Measurements from ENCODE around the gene RBL1. TPM values are rescaled to one million over a fixed set of nuclear protein-coding genes. Genes with fewer than 3 reads are reported as not detected.
A peak's percentile ranks its signal among the peaks of the same experiment; 100 is the strongest.

Gene RBL1
- total RNA-seq, 3 donors from 2014 or later, result 4.6 to 10.8 (median 10.4) TPM

DNA sequence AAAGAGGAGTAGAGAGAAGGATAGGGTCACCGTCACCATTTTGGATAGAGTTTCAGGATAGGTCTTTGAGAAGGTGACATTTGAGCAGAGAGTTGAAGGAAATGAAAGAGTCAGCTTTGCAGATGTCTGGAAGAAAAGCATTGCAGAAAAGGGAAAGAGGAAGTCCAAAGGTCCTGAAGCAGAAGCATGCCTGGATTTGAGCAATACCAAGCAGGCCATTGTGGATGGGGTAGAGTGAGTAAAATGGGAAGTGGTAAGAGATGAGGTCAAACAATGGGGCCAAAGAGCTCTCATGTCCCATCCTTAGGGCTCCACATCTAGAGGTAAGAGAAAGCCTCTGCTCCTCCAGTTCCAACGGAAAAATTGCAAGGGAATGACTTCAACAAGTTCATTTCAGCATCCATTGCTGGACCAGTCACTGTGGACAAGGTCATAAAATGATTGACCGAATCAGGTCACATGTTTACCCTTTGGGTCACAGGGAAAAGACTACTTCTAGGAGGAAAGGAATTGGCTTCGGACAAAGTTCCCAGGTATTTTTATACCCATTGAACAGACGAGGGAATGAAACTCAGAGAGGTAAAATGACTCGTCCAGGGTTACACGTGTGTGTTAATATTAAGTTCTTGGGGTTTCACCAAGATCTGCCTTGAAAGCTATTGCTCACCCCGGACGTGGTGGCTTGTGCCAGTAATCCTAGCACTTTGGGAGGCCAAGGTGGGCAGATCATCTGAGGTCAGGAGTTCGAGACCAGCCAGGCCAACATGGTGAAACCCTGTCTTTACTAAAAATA, 137.7 kb downstream of the RBL1 start:
- H3K4me1 ChIP-seq, result no peaks in the 10 kb centered on the region
- no peak for DNase-seq (ENCODE audit: low spot score in 2 of 2)
- intact Hi-C loops (cut with DNase I; ENCODE audit: low total_unique reads), result no loop called here
- H3K27me3 ChIP-seq, result no peaks in the 10 kb centered on the region
- H3K4me3 ChIP-seq, result no peak overlapping the region
- no peaks in the 10 kb centered on the region for H3K9me3 ChIP-seq
- TF ChIP-seq, protein P1, sequence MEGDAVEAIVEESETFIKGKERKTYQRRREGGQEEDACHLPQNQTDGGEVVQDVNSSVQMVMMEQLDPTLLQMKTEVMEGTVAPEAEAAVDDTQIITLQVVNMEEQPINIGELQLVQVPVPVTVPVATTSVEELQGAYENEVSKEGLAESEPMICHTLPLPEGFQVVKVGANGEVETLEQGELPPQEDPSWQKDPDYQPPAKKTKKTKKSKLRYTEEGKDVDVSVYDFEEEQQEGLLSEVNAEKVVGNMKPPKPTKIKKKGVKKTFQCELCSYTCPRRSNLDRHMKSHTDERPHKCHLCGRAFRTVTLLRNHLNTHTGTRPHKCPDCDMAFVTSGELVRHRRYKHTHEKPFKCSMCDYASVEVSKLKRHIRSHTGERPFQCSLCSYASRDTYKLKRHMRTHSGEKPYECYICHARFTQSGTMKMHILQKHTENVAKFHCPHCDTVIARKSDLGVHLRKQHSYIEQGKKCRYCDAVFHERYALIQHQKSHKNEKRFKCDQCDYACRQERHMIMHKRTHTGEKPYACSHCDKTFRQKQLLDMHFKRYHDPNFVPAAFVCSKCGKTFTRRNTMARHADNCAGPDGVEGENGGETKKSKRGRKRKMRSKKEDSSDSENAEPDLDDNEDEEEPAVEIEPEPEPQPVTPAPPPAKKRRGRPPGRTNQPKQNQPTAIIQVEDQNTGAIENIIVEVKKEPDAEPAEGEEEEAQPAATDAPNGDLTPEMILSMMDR (IDR thresholded peaks at IDR 0.05), result no peak
- no peak for TF ChIP-seq POLR2AphosphoS5 (IDR thresholded peaks at IDR 0.05)
- TF ChIP-seq POLR2A (IDR thresholded peaks at IDR 0.05), result no peak
- no peak overlapping the region for H3K27ac ChIP-seq
- H3K36me3 ChIP-seq, result no peaks in the 10 kb centered on the region

DNA sequence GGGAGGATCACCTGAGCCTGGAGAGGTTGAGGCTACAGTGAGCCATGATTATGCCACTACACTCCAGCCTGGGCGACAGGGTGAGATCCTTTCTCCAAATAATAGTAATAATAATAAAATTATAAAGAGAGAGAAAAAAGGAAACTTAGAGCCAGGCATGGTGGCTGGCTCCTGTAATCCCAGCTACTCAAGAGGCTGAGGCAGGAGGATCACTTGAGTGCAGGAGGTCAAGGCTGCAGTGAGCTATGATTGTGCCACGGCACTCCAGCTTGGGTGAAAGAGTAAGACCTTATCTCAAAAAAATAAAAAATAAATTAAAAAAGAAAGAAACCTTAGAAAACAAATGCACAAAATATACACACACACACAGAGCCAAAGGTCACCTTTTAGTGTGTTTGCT, 139.1 kb downstream of the RBL1 start:
- no peaks in the 10 kb centered on the region for H3K27me3 ChIP-seq
- H3K27ac ChIP-seq, result no peak overlapping the region
- no peaks in the 10 kb centered on the region for H3K9me3 ChIP-seq
- TF ChIP-seq POLR2AphosphoS5 (IDR thresholded peaks at IDR 0.05), result no peak
- DNase-seq (ENCODE audit: low spot score in 2 of 2), result no peak
- intact Hi-C loops (cut with DNase I; ENCODE audit: low total_unique reads), result no loop called here
- no peaks in the 10 kb centered on the region for H3K4me1 ChIP-seq
- no peaks in the 10 kb centered on the region for H3K36me3 ChIP-seq
- H3K4me3 ChIP-seq, result no peak overlapping the region

DNA sequence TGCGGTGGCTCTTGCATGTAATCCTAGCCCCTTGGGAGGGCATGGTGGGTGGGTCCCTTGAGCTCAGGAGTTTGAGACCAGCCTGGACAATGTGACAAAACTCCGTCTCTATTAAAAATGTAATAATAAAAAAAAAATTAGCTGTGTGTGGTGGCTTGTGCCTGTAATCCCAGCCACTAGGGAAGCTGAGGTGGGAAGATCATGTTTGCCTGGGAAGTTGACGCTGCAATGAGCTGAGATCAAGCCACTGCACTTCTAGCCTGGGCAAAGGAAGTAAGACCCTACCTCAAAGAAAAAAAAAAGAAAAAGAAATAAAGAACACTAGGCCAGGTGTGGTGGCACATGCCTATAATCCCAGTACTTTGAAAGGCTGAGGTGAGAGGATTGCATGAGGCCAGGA, 139.8 kb downstream of the RBL1 start:
- TF ChIP-seq, protein P1 (IDR thresholded peaks at IDR 0.05), result no peak
- TF ChIP-seq POLR2A (IDR thresholded peaks at IDR 0.05), result no peak
- no peak for TF ChIP-seq POLR2AphosphoS5 (IDR thresholded peaks at IDR 0.05)
- no peaks in the 10 kb centered on the region for H3K36me3 ChIP-seq
- intact Hi-C loops (cut with DNase I; ENCODE audit: low total_unique reads), result no loop called here
- no peak overlapping the region for H3K27ac ChIP-seq
- no peak overlapping the region for H3K4me3 ChIP-seq
- no peak for DNase-seq (ENCODE audit: low spot score in 2 of 2)
- H3K27me3 ChIP-seq, result no peaks in the 10 kb centered on the region
- H3K9me3 ChIP-seq, result no peaks in the 10 kb centered on the region
- H3K4me1 ChIP-seq, result no peaks in the 10 kb centered on the region

DNA sequence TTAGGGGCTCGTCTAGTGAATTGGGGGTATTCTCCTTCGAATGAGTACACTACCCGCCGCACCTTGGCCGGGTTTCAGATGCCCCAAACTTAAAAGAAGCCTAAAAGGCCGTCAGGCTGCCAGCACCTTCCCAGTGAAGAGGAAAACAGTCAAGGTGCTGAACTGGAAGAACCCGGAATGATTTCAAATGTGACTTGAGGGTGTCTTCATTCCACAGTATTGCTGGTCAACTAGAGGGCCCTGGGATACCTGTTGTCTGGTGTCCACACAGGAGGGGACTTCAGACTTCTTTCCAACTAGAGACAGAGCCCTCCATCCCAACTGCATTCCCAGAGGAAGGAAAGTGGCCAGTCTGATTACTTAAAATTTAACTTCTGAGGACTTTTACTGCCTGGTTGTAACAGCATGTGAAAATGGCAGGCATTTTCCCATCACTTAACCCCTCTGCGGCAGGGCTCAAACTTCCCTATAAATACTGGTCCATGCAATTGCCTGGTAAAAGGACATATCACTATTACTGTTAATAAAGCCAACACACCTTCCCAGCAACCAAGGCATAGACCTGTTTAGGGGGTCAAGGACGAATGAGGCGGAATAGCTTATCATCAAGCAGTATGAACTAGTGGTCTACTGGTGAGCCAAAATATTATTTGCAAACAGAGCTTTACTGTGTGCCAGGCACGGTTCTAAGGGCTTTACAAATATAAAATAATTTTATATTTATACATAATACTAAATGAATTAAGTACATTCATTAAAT, 143.6 kb downstream of the RBL1 start:
- H3K27me3 ChIP-seq, result no peaks in the 10 kb centered on the region
- H3K27ac ChIP-seq, result peak overlapping the region; percentile 89 to 90
- peak overlapping the region; percentile 87 to 98 (median 97) for H3K4me3 ChIP-seq
- no peaks in the 10 kb centered on the region for H3K9me3 ChIP-seq
- intact Hi-C loops (cut with DNase I; ENCODE audit: low total_unique reads), result no loop called here
- no peak for DNase-seq (ENCODE audit: low spot score in 2 of 2)
- no peaks in the 10 kb centered on the region for H3K36me3 ChIP-seq
- TF ChIP-seq, protein P1 (IDR thresholded peaks at IDR 0.05), result no peak
- TF ChIP-seq POLR2A (IDR thresholded peaks at IDR 0.05) (no peak), POLR2AphosphoS5 (IDR thresholded peaks at IDR 0.05) (no peak)
- no peaks in the 10 kb centered on the region for H3K4me1 ChIP-seq

DNA sequence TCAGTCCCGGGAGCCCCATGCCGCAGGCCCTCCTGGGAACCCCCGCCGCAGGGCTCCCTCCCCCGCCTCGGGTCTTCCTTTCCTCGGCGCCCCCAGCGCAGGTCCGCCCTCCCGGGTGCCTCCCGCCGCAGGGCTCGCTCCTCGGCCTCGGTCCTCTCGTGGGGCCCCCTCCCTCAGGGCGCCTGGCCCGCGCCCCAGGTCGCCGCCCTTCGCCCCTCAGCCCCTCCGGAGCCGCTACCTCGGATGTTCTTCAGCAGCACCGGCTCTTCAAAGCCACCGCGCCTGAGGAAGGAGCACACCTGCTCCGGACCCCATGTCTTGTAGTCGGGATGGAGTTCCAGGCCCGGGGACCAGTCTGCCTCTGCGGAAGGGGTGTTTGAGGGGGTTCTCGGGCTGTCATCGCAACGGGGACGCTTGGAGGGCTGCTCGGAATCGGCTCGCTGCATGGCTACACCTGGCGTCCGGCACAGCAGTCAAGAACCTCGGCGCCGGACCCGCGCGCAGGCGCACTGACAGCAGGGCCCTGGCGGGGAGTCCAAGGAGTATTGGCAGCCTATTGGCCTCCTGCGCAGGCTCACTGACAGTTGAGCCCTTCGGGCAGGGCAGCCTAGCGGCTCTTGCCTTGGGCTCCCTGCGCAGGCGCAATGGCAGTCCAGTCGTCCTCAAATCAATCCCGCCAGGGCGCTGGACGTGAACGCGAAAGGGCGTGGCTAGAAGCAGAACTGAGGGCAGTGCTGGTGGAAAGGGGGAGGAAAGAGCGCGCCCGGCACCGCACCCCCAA, 144.4 kb downstream of the RBL1 start, which contains the start of gene SAMHD1:
Gene SAMHD1 (minus strand): TSS at position 511 of the 781 bp plus-strand sequence. CDS start 65 bp downstream, at position 446.
- intact Hi-C loops (cut with DNase I; ENCODE audit: low total_unique reads), result no loop called here
- peak within 1 kb of the TSS; percentile 87 to 98 (median 97) for H3K4me3 ChIP-seq
- DNase-seq (ENCODE audit: low spot score in 2 of 2), result peak; percentile 82 to 84
- no peaks in the 10 kb centered on the region for H3K4me1 ChIP-seq
- TF ChIP-seq POLR2A (IDR thresholded peaks at IDR 0.05) (peak; percentile 45), POLR2AphosphoS5 (IDR thresholded peaks at IDR 0.05) (peak; percentile 38 to 71 (median 47))
- TF ChIP-seq, protein P1 (IDR thresholded peaks at IDR 0.05), result peak in 1 of 3 donors; percentile 16
- no peaks in the 10 kb centered on the region for H3K27me3 ChIP-seq
- no peaks in the 10 kb centered on the region for H3K36me3 ChIP-seq
- no peaks in the 10 kb centered on the region for H3K9me3 ChIP-seq
- peak within 1 kb of the TSS; percentile 89 to 90 for H3K27ac ChIP-seq

All from breast epithelium (tissue), 4 donors.